ENCODE data around the gene FRMD4B.
"Not testable (repeated sequence)": the region's sequence is repeated elsewhere in the genome, so short reads cannot be mapped to it uniquely, and the experiment has no call there.

Gene FRMD4B

GRCh38 chr3:69288161-69288895 lies 97.6 kb downstream of the FRMD4B start:
- peak overlapping the region; percentile 13; the same call in 1 of the 2 replicates for H3K4me3 ChIP-seq (ENCODE audit: low read depth, low read length)
- no peak for TF ChIP-seq CTCF (IDR thresholded peaks at IDR 0.05; ENCODE audit: insufficient read depth, low read depth, low read length, missing control alignments)
- peak; percentile 86 for DNase-seq (ENCODE audit: low read depth)

GRCh38 chr3:69283913-69284611 lies 101.8 kb downstream of the FRMD4B start:
- H3K4me3 ChIP-seq (ENCODE audit: low read depth, low read length): no peak overlapping the region
- TF ChIP-seq CTCF (IDR thresholded peaks at IDR 0.05; ENCODE audit: insufficient read depth, low read depth, low read length, missing control alignments): no peak
- DNase-seq (ENCODE audit: low read depth): no peak

GRCh38 chr3:69283496-69283895 lies 102.4 kb downstream of the FRMD4B start:
- no peak for DNase-seq (ENCODE audit: low read depth)
- no peak overlapping the region for H3K4me3 ChIP-seq (ENCODE audit: low read depth, low read length)
- no peak for TF ChIP-seq CTCF (IDR thresholded peaks at IDR 0.05; ENCODE audit: insufficient read depth, low read depth, low read length, missing control alignments)

- H3K4me3 ChIP-seq (ENCODE audit: low read depth, low read length): no peak overlapping the region
- peak; percentile 51 for DNase-seq (ENCODE audit: low read depth)
- no peak for TF ChIP-seq CTCF (IDR thresholded peaks at IDR 0.05; ENCODE audit: insufficient read depth, low read depth, low read length, missing control alignments)
These were observed 103.7 kb downstream of the FRMD4B start for GRCh38 chr3:69282181-69282580.

- DNase-seq (ENCODE audit: low read depth); H3K4me3 ChIP-seq (ENCODE audit: low read depth, low read length): not testable (repeated sequence)
These were observed 108.5 kb downstream of the FRMD4B start for GRCh38 chr3:69277403-69277802.

GRCh38 chr3:69276884-69277283 lies 109.0 kb downstream of the FRMD4B start:
- TF ChIP-seq CTCF (IDR thresholded peaks at IDR 0.05; ENCODE audit: insufficient read depth, low read depth, low read length, missing control alignments): no peak
- no peak for DNase-seq (ENCODE audit: low read depth)
- H3K4me3 ChIP-seq (ENCODE audit: low read depth, low read length): no peak overlapping the region

- not testable (repeated sequence) for H3K4me3 ChIP-seq (ENCODE audit: low read depth, low read length); DNase-seq (ENCODE audit: low read depth)
These were observed 109.7 kb downstream of the FRMD4B start for GRCh38 chr3:69276191-69276590.

- TF ChIP-seq CTCF (IDR thresholded peaks at IDR 0.05; ENCODE audit: insufficient read depth, low read depth, low read length, missing control alignments): no peak
- DNase-seq (ENCODE audit: low read depth): no peak
- no peak overlapping the region for H3K4me3 ChIP-seq (ENCODE audit: low read depth, low read length)
These were observed 112.0 kb downstream of the FRMD4B start for GRCh38 chr3:69273896-69274295.
